T-helper 1 cell treated with Interleukin-12 subunit alpha and Interleukin-12 subunit beta and Interleukin-4 antibody, amounts not matched to agents 30 ng/mL and 1 ng/mL, for 36 hours (primary cell): ENCODE measurements around the gene SPATA6. TPM values are rescaled to one million over a fixed set of nuclear protein-coding genes. Genes with fewer than 3 reads are reported as not detected.

ENCODE experiments used
- intact Hi-C: fragments of 100-400 bp; cut with micrococcal nuclease; formaldehyde crosslinking; loops from one replicate; pipeline ENCODE4 v1.15.1; 2024
- total RNA-seq: library from RNA; stranded (reverse); gene quantifications from 2 replicates; pipeline ENCODE4 v1.2.3, GENCODE V29; 2022

The SPATA6 gene
- total RNA-seq, 1 donor from 2014 or later, result 1.1 TPM

GRCh38 chr1:48258106-48258505, 213.9 kb downstream of the SPATA6 start:
- intact Hi-C loops, result no loop called here

- intact Hi-C loops, result no loop called here
Observed at GRCh38 chr1:48254254-48254653, 217.8 kb downstream of the SPATA6 start.

DNA sequence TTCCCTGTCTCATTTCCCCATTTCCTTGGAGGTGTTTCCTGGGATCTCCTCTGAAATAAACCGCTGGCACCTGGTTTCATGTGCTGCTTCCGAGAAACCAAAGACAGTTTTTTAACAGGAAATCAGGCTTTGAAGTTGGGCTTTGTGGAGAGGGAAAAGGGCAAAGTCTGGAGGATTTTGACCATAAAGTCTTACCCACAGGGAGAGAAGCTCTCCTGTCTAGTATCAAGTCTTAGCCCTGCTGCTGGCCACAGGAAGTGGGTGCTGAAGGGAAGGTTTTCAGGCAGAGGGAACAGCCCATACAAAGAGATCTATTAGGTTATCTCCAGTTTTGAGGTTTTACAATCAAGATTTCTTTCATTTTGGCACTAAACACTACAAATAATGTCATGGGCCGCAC, 220.2 kb downstream of the SPATA6 start:
- intact Hi-C loops, result no loop called here

DNA sequence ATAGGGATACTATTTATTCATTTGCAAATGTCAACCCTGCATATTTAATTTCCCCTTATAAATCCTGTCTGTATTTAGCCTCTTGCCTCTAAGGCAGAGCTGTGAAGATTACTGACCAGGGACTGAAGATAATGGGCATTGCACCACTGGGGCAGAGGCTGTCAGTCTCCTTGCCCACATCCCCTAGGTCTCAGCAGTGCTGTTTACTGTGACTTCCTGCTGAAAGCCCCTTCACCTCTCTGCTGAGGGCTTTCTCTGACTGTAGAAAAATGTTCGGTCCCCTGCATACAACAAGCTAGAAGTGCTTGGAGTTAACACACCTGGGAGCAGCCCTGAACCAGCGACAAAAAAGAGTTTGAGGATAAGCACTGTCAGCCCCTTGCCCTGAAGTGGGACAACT, 220.7 kb downstream of the SPATA6 start:
- intact Hi-C loops, result no loop called here

DNA sequence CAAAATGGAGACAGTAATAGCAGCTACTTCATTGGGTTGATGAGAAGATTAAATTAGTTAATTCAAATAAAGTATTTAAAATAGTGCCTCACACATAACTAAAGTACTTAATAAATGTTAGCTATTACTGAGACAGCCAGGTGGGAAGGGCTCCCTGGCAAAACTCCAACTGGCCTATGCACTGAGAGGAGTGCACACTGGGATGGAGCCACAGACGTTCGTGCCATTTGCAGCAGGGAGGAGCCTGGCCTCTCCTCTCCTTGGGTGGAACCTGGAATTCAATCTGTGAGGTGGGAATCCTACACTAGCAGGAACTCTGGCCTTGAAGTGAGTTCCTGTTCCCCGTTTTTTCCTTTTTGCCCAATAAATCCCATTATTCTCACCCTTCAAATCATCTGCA, 221.4 kb downstream of the SPATA6 start:
- intact Hi-C loops, result no loop called here

GRCh38 chr1:48249868-48250267, 222.1 kb downstream of the SPATA6 start:
- intact Hi-C loops, result no loop called here

DNA sequence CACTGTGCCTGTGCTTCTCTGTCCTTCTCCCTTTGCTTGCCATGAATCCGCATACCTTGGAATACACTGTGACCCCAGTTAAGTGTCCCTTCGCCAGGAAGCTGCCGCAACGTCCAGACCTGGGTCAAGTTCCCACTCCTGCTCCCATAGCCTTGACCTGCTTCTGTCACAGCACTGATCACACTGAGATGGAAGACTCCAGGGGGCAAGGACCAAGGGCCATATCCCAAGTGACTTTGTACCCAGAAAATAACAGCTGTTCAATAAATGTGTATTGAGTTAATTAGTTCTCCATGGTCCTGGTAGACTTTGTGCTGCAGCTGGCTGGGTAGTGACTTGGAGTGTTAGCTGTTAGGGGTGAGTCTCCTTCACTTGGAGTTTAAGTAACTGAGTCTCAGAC, 223.6 kb downstream of the SPATA6 start:
- intact Hi-C loops, result no loop called here

DNA sequence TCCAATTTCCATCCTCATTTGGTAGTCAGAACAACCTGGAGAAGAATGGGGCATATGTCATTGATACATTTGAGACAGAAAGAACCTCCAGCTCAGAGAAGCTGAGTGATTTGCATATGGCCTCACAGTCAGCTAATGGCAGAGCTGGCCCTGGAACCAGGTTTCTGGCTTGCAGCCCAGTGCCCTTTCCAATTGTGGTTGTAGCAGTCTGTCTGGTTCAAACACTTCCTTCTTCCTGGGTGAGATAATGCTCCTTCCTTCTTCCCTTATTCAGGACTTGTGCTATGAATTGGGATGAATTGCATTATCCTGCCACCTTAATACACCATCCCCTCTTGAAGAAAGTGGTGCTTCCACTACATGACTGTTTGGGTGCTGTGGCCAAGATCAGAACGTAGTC, 225.3 kb downstream of the SPATA6 start:
- intact Hi-C loops, result no loop called here

Other genes with a start within 250 kb of the SPATA6 start
- not detected in 2 replicates for gene SLC5A9, start 249.5 kb downstream of the SPATA6 start, total RNA-seq